ENCODE results near the gene TF.

Gene TF

GRCh38 chr3:133827684-133828083 lies 81.5 kb downstream of the TF start:
- POLR2A ChIA-PET = no interaction called here
- no peak for DNase-seq (ENCODE audit: extremely low spot score)
- no peak for TF ChIP-seq LEF1 (IDR thresholded peaks at IDR 0.05; ENCODE audit: borderline replicate concordance)
- no peak for TF ChIP-seq HDGF (IDR thresholded peaks at IDR 0.05; ENCODE audit: borderline replicate concordance)
- no peak for TF ChIP-seq ARNT (IDR thresholded peaks at IDR 0.05)
- TF ChIP-seq CTBP1 (IDR thresholded peaks at IDR 0.05; ENCODE audit: borderline replicate concordance) = no peak
- no peak for TF ChIP-seq NFRKB (IDR thresholded peaks at IDR 0.05)
- no peak for TF ChIP-seq PKNOX1 (IDR thresholded peaks at IDR 0.05)
- TF ChIP-seq SP1 (IDR thresholded peaks at IDR 0.05) = no peak
- TF ChIP-seq SUZ12 (IDR thresholded peaks at IDR 0.05) = no peak
- TF ChIP-seq ZNF384 (IDR thresholded peaks at IDR 0.05) = no peak
- no peak for TF ChIP-seq FOXM1 (IDR thresholded peaks at IDR 0.05; ENCODE audit: borderline replicate concordance)
- TF ChIP-seq BHLHE40 (IDR thresholded peaks at IDR 0.05; ENCODE audit: borderline replicate concordance) = no peak
- TF ChIP-seq ELF4 (IDR thresholded peaks at IDR 0.05) = no peak
- TF ChIP-seq FOXK2 (IDR thresholded peaks at IDR 0.05) = no peak
- CTCF ChIA-PET = no interaction called here

- TF ChIP-seq L3MBTL2 (conservative IDR thresholded peaks at IDR 0.05) (no peak), SP1 (IDR thresholded peaks at IDR 0.05) (no peak), PKNOX1 (IDR thresholded peaks at IDR 0.05) (no peak), NFRKB (IDR thresholded peaks at IDR 0.05) (no peak), FOXM1 (IDR thresholded peaks at IDR 0.05; ENCODE audit: borderline replicate concordance) (no peak), TARDBP (IDR thresholded peaks at IDR 0.05) (no peak), CTBP1 (IDR thresholded peaks at IDR 0.05; ENCODE audit: borderline replicate concordance) (no peak), ARNT (IDR thresholded peaks at IDR 0.05) (no peak), ZNF384 (IDR thresholded peaks at IDR 0.05) (no peak), FOXA1 (IDR thresholded peaks at IDR 0.05) (no peak), HDGF (IDR thresholded peaks at IDR 0.05; ENCODE audit: borderline replicate concordance) (no peak), BHLHE40 (IDR thresholded peaks at IDR 0.05; ENCODE audit: borderline replicate concordance) (no peak), LEF1 (IDR thresholded peaks at IDR 0.05; ENCODE audit: borderline replicate concordance) (no peak), ELF4 (IDR thresholded peaks at IDR 0.05) (no peak), SUZ12 (IDR thresholded peaks at IDR 0.05) (no peak), FOXK2 (IDR thresholded peaks at IDR 0.05) (no peak)
- CTCF ChIA-PET = no interaction called here
- POLR2A ChIA-PET = no interaction called here
- no peak for DNase-seq (ENCODE audit: extremely low spot score)
These were observed 82.5 kb downstream of the TF start for GRCh38 chr3:133828576-133829309.

- CTCF ChIA-PET = no interaction called here
- POLR2A ChIA-PET = no interaction called here
- no peak for TF ChIP-seq L3MBTL2 (conservative IDR thresholded peaks at IDR 0.05)
- TF ChIP-seq FOXA1 (IDR thresholded peaks at IDR 0.05) = no peak
- no peak for TF ChIP-seq FOXK2 (IDR thresholded peaks at IDR 0.05)
- no peak for TF ChIP-seq ARNT (IDR thresholded peaks at IDR 0.05)
- no peak for TF ChIP-seq ELF4 (IDR thresholded peaks at IDR 0.05)
- TF ChIP-seq LEF1 (IDR thresholded peaks at IDR 0.05; ENCODE audit: borderline replicate concordance) = no peak
- TF ChIP-seq PKNOX1 (IDR thresholded peaks at IDR 0.05) = no peak
- no peak for TF ChIP-seq TARDBP (IDR thresholded peaks at IDR 0.05)
- TF ChIP-seq SP1 (IDR thresholded peaks at IDR 0.05) = no peak
- no peak for TF ChIP-seq NFRKB (IDR thresholded peaks at IDR 0.05)
- no peak for TF ChIP-seq CTBP1 (IDR thresholded peaks at IDR 0.05; ENCODE audit: borderline replicate concordance)
- no peak for TF ChIP-seq FOXM1 (IDR thresholded peaks at IDR 0.05; ENCODE audit: borderline replicate concordance)
- no peak for TF ChIP-seq ZNF384 (IDR thresholded peaks at IDR 0.05)
- TF ChIP-seq BHLHE40 (IDR thresholded peaks at IDR 0.05; ENCODE audit: borderline replicate concordance) = no peak
- TF ChIP-seq SUZ12 (IDR thresholded peaks at IDR 0.05) = no peak
- no peak for TF ChIP-seq HDGF (IDR thresholded peaks at IDR 0.05; ENCODE audit: borderline replicate concordance)
- DNase-seq (ENCODE audit: extremely low spot score) = no peak
These were observed 83.1 kb downstream of the TF start for GRCh38 chr3:133829310-133829707.

GRCh38 chr3:133830071-133830470 lies 83.9 kb downstream of the TF start:
- TF ChIP-seq TARDBP (IDR thresholded peaks at IDR 0.05) (no peak), CTBP1 (IDR thresholded peaks at IDR 0.05; ENCODE audit: borderline replicate concordance) (no peak), LEF1 (IDR thresholded peaks at IDR 0.05; ENCODE audit: borderline replicate concordance) (no peak), NFRKB (IDR thresholded peaks at IDR 0.05) (no peak)
- DNase-seq (ENCODE audit: extremely low spot score) = no peak
- ChIA-PET CTCF (no interaction called here), POLR2A (no interaction called here)

GRCh38 chr3:133831966-133832801 lies 86.0 kb downstream of the TF start:
- no peak for DNase-seq (ENCODE audit: extremely low spot score)
- ChIA-PET CTCF (interaction anchor here (0.8 kb wide), 1 partner anchor 14 kb away, joined by 3 read pairs; no protein-coding TSS in a partner anchor), POLR2A (no interaction called here)
- TF ChIP-seq FOXM1 (IDR thresholded peaks at IDR 0.05; ENCODE audit: borderline replicate concordance) (no peak), PKNOX1 (IDR thresholded peaks at IDR 0.05) (no peak), ARNT (IDR thresholded peaks at IDR 0.05) (no peak), SUZ12 (IDR thresholded peaks at IDR 0.05) (no peak), NFRKB (IDR thresholded peaks at IDR 0.05) (no peak), FOXA1 (IDR thresholded peaks at IDR 0.05) (no peak), TARDBP (IDR thresholded peaks at IDR 0.05) (no peak), ELF4 (IDR thresholded peaks at IDR 0.05) (no peak), LEF1 (IDR thresholded peaks at IDR 0.05; ENCODE audit: borderline replicate concordance) (no peak), CTBP1 (IDR thresholded peaks at IDR 0.05; ENCODE audit: borderline replicate concordance) (no peak), BHLHE40 (IDR thresholded peaks at IDR 0.05; ENCODE audit: borderline replicate concordance) (no peak), L3MBTL2 (conservative IDR thresholded peaks at IDR 0.05) (no peak)

All from HEK293T (cell line).